ENCODE results near the gene SRD5A1. TPM values are rescaled to one million over a fixed set of nuclear protein-coding genes. Genes with fewer than 3 reads are reported as not detected.

Gene SRD5A1
- total and polyA plus RNA-seq, 2 experiments from 2014 or later: 18.9 to 20.2 TPM

DNA sequence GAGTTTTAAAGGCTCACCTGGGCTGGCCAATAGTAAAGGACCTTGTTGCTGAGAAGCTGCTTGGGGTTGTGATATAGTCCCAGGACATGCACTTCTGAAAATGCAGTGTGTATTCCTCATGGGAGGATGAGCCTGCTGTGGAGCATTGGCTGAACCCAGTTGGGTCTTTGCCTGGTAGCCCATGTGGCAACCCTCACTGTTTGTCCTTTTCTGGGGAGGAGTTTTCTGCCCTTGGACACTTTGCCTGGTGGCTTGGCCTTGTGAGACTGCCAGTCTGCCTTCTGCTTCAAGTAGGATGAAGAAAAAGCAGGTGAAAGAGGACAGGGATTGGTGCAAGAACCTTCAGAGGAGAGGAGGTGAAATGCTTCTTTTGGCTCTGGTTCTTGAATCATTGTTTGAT is 84.0 kb downstream of the SRD5A1 start:
- Histone ChIP-seq H3K4me3 (no peak overlapping the region; the same call in 1 of the 2 replicates), H3F3A (ENCODE audit: insufficient read depth) (peaks cover 14% of the 10 kb centered on the region; the same call in 1 of the 2 replicates), H2AFZ (no peak overlapping the region), H4K20me1 (ENCODE audit: insufficient read depth) (no peaks in the 10 kb centered on the region; the same call in 1 of the 2 replicates), H3K79me2 (ENCODE audit: insufficient read depth) (peaks cover 77% of the 10 kb centered on the region), H3K27ac (no peak overlapping the region), H3K9me2 (ENCODE audit: insufficient read depth) (no peaks in the 10 kb centered on the region), H3K4me1 (ENCODE audit: insufficient read depth) (peaks cover 17% of the 10 kb centered on the region), H3K27me3 (replicated peaks; ENCODE audit: insufficient read depth) (no peaks in the 10 kb centered on the region), H3K36me3 (ENCODE audit: low read depth) (no peaks in the 10 kb centered on the region), H3K9me3 (ENCODE audit: low read depth) (no peaks in the 10 kb centered on the region), H3K4me2 (ENCODE audit: unreplicated experiment) (no peak overlapping the region), H3K9ac (no peak overlapping the region)
- no peak for TF ChIP-seq EZH2 (IDR thresholded peaks at IDR 0.05; ENCODE audit: insufficient read depth, poor library complexity, severe bottlenecking)
- TF ChIP-seq EZH2phosphoT487 (IDR thresholded peaks at IDR 0.05; ENCODE audit: insufficient read depth, low read depth): no peak
- DNase-seq: no peak
- in situ Hi-C loops (cut with MboI): no loop called here

- peaks cover 17% of the 10 kb centered on the region; the same call in 1 of the 2 replicates for H3F3A ChIP-seq (ENCODE audit: insufficient read depth)
- H2AFZ ChIP-seq: no peak overlapping the region
- no peaks in the 10 kb centered on the region for H3K27me3 ChIP-seq (replicated peaks; ENCODE audit: insufficient read depth)
- H3K9me2 ChIP-seq (ENCODE audit: insufficient read depth): no peaks in the 10 kb centered on the region
- no peaks in the 10 kb centered on the region; the same call in 1 of the 2 replicates for H4K20me1 ChIP-seq (ENCODE audit: insufficient read depth)
- in situ Hi-C loops (cut with MboI): no loop called here
- H3K36me3 ChIP-seq (ENCODE audit: low read depth): no peaks in the 10 kb centered on the region
- DNase-seq: no peak
- H3K9me3 ChIP-seq (ENCODE audit: low read depth): no peaks in the 10 kb centered on the region
- H3K4me1 ChIP-seq (ENCODE audit: insufficient read depth): peaks cover 21% of the 10 kb centered on the region
- 62 to 63% methylated on average over 4 of the region's 4 CpGs for WGBS, 2 experiments (ENCODE audit: low coverage in 1 of 2, low lambda C conversion rate in 2 of 2, missing lambda C conversion rate in 2 of 2)
- no peak overlapping the region for H3K4me3 ChIP-seq
- no peak for TF ChIP-seq EZH2phosphoT487 (IDR thresholded peaks at IDR 0.05; ENCODE audit: insufficient read depth, low read depth)
- TF ChIP-seq EZH2 (IDR thresholded peaks at IDR 0.05; ENCODE audit: insufficient read depth, poor library complexity, severe bottlenecking): no peak
- H3K4me2 ChIP-seq (ENCODE audit: unreplicated experiment): no peak overlapping the region
- no peak overlapping the region for H3K27ac ChIP-seq
- H3K9ac ChIP-seq: no peak overlapping the region
- peaks cover 82% of the 10 kb centered on the region for H3K79me2 ChIP-seq (ENCODE audit: insufficient read depth)
Measured at GRCh38 chr5:6717687-6718086, 84.4 kb downstream of the SRD5A1 start.

GRCh38 chr5:6718161-6718681 is 85.0 kb downstream of the SRD5A1 start:
- Histone ChIP-seq H3K9me3 (ENCODE audit: low read depth) (no peaks in the 10 kb centered on the region), H3K4me3 (no peak overlapping the region), H3K79me2 (ENCODE audit: insufficient read depth) (peaks cover 87% of the 10 kb centered on the region), H3K4me2 (ENCODE audit: unreplicated experiment) (no peak overlapping the region), H3K27ac (no peak overlapping the region), H3K4me1 (ENCODE audit: insufficient read depth) (peaks cover 26% of the 10 kb centered on the region), H4K20me1 (ENCODE audit: insufficient read depth) (no peaks in the 10 kb centered on the region; the same call in 1 of the 2 replicates), H3F3A (ENCODE audit: insufficient read depth) (peaks cover 17% of the 10 kb centered on the region; the same call in 1 of the 2 replicates), H3K9me2 (ENCODE audit: insufficient read depth) (no peaks in the 10 kb centered on the region), H3K36me3 (ENCODE audit: low read depth) (no peaks in the 10 kb centered on the region), H3K27me3 (replicated peaks; ENCODE audit: insufficient read depth) (no peaks in the 10 kb centered on the region), H3K9ac (no peak overlapping the region), H2AFZ (no peak overlapping the region)
- in situ Hi-C loops (cut with MboI): no loop called here
- no peak for DNase-seq
- 65 to 71% methylated on average over 14 of the region's 14 CpGs for WGBS, 2 experiments (ENCODE audit: low coverage in 1 of 2, low lambda C conversion rate in 2 of 2, missing lambda C conversion rate in 2 of 2)
- TF ChIP-seq EZH2 (IDR thresholded peaks at IDR 0.05; ENCODE audit: insufficient read depth, poor library complexity, severe bottlenecking): no peak
- TF ChIP-seq EZH2phosphoT487 (IDR thresholded peaks at IDR 0.05; ENCODE audit: insufficient read depth, low read depth): no peak

DNA sequence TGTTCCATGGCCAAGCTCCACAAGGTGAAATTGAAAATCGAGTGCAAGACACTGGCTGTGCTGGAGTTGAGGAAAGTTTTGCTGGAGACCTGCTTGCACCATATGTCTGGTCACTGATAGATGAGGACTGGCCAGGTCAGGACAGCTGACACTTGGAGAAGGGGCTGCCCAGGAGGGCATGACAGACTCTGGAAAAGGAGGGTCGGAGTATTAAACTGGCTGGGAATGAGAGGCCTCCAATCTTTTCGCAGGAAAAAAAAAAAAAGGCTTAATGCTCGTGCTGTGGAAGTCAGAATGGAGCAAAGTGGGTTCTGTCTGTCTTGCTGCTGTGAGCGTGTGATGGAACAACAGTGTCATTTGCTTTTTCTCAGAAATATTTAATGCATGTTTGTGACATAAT is 85.5 kb downstream of the SRD5A1 start:
- H3K4me3 ChIP-seq: no peak overlapping the region
- H3K79me2 ChIP-seq (ENCODE audit: insufficient read depth): peaks cover 92% of the 10 kb centered on the region
- no peak overlapping the region for H2AFZ ChIP-seq
- H3K9ac ChIP-seq: no peak overlapping the region
- H3K36me3 ChIP-seq (ENCODE audit: low read depth): no peaks in the 10 kb centered on the region
- no peak for DNase-seq
- TF ChIP-seq EZH2 (IDR thresholded peaks at IDR 0.05; ENCODE audit: insufficient read depth, poor library complexity, severe bottlenecking): no peak
- no peak for TF ChIP-seq EZH2phosphoT487 (IDR thresholded peaks at IDR 0.05; ENCODE audit: insufficient read depth, low read depth)
- no peaks in the 10 kb centered on the region for H3K9me2 ChIP-seq (ENCODE audit: insufficient read depth)
- no peaks in the 10 kb centered on the region for H3K27me3 ChIP-seq (replicated peaks; ENCODE audit: insufficient read depth)
- WGBS, 2 experiments (ENCODE audit: low coverage in 1 of 2, low lambda C conversion rate in 2 of 2, missing lambda C conversion rate in 2 of 2): 39 to 44% methylated on average over 5 of the region's 5 CpGs
- H3K27ac ChIP-seq: no peak overlapping the region
- in situ Hi-C loops (cut with MboI): no loop called here
- H3K4me1 ChIP-seq (ENCODE audit: insufficient read depth): peaks cover 31% of the 10 kb centered on the region
- H3K4me2 ChIP-seq (ENCODE audit: unreplicated experiment): no peak overlapping the region
- no peaks in the 10 kb centered on the region; the same call in 1 of the 2 replicates for H4K20me1 ChIP-seq (ENCODE audit: insufficient read depth)
- no peaks in the 10 kb centered on the region for H3K9me3 ChIP-seq (ENCODE audit: low read depth)
- H3F3A ChIP-seq (ENCODE audit: insufficient read depth): peaks cover 17% of the 10 kb centered on the region; the same call in 1 of the 2 replicates
